ENCODE results near the gene EN1.

DNA sequence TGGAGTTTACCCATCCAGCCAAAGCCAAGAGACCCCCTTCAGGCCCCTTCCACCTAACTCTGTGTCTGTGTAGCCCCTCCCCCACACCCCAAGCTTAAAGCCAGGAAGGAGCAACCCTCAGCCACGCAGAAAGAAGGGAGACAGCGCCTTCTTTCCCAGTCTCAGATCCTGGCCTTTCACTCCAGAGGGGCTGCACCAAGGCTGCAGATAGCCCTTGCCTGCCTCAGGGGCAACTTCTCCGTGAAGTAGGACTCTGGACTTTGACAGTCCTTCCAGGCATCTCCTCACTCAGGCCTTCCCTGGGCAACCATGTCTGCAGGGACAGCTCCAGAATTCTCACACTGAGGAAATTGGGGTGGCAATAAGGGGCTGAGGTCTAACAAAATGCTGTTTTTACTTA is 26.9 kb upstream of the EN1 start:
- no peak for TF ChIP-seq CTCF (conservative IDR thresholded peaks at IDR 0.05 in 1 of 2, IDR thresholded peaks at IDR 0.05 in 1 of 2; ENCODE audit: extremely low read depth in 1 of 2, insufficient read depth in 1 of 2, low read depth in 1 of 2, low read length in 2 of 2)
- TF ChIP-seq EZH2 (IDR thresholded peaks at IDR 0.05; ENCODE audit: borderline replicate concordance, low read length), result no peak
